ENCODE measurements around the gene ACTG1. TPM values are rescaled to one million over a fixed set of nuclear protein-coding genes. Genes with fewer than 3 reads are reported as not detected.

Gene ACTG1
- total and polyA plus RNA-seq, 4 donors, result 347 to 1,699 (median 1,282) TPM

DNA sequence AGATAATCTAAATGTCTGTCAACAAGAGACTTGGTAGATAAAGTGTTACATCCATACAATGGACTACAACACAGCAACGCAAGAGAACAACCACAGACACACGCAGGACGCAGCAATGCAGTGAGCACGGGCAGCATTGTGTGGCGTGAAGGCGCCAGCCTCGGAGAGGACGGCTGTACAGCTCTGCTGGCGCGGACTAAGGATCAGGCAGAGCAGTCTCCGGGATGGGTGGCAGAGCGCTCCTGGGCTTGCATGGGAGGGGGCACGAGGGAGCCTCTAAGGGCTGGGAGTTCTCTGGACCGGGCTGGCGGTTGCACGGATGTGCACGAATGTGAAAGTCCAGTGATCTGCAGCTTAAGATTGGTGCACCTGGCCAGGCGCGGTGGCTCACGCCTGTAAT lies 34.5 kb downstream of the ACTG1 start (continued):
- TF ChIP-seq, protein P1, sequence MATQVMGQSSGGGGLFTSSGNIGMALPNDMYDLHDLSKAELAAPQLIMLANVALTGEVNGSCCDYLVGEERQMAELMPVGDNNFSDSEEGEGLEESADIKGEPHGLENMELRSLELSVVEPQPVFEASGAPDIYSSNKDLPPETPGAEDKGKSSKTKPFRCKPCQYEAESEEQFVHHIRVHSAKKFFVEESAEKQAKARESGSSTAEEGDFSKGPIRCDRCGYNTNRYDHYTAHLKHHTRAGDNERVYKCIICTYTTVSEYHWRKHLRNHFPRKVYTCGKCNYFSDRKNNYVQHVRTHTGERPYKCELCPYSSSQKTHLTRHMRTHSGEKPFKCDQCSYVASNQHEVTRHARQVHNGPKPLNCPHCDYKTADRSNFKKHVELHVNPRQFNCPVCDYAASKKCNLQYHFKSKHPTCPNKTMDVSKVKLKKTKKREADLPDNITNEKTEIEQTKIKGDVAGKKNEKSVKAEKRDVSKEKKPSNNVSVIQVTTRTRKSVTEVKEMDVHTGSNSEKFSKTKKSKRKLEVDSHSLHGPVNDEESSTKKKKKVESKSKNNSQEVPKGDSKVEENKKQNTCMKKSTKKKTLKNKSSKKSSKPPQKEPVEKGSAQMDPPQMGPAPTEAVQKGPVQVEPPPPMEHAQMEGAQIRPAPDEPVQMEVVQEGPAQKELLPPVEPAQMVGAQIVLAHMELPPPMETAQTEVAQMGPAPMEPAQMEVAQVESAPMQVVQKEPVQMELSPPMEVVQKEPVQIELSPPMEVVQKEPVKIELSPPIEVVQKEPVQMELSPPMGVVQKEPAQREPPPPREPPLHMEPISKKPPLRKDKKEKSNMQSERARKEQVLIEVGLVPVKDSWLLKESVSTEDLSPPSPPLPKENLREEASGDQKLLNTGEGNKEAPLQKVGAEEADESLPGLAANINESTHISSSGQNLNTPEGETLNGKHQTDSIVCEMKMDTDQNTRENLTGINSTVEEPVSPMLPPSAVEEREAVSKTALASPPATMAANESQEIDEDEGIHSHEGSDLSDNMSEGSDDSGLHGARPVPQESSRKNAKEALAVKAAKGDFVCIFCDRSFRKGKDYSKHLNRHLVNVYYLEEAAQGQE (IDR thresholded peaks at IDR 0.05), result no peak

- 89% methylated on average over 7 of the region's 7 CpGs for WGBS
- no peaks in the 10 kb centered on the region for H3K36me3 ChIP-seq (ENCODE audit: control insufficient read depth in 4 of 4, insufficient read depth in 3 of 4, low read depth in 1 of 4, low read length in 3 of 4)
- no peak overlapping the region for H3K27ac ChIP-seq (ENCODE audit: low read depth in 1 of 2, low read length in 2 of 2)
- DNase-seq (ENCODE audit: low spot score), result no peak
- H3K27me3 ChIP-seq (ENCODE audit: control insufficient read depth in 4 of 4, insufficient read depth in 4 of 4, low read length in 3 of 4), result no peaks in the 10 kb centered on the region
- no peaks in the 10 kb centered on the region for H3K9me3 ChIP-seq (ENCODE audit: control insufficient read depth in 4 of 4, low read length in 3 of 4)
- H3K4me3 ChIP-seq (ENCODE audit: low read depth in 1 of 3, low read length in 3 of 3), result no peak overlapping the region
- peaks cover 0 to 8% (median 5%) of the 10 kb centered on the region in 4 donors for H3K4me1 ChIP-seq (ENCODE audit: control insufficient read depth in 4 of 4, insufficient read depth in 4 of 4, low read length in 3 of 4)
- no peak overlapping the region for H3K9ac ChIP-seq (ENCODE audit: low read depth in 1 of 2, low read length in 2 of 2)
- TF ChIP-seq FOXA2 (IDR thresholded peaks at IDR 0.05), result no peak
- no peak for TF ChIP-seq HNF4A (conservative IDR thresholded peaks at IDR 0.05)
- TF ChIP-seq HNF4G (IDR thresholded peaks at IDR 0.05), result no peak
- no peak for TF ChIP-seq TAF1 (conservative IDR thresholded peaks at IDR 0.05)
- TF ChIP-seq JUND (IDR thresholded peaks at IDR 0.05), result no peak
- TF ChIP-seq, protein P2, sequence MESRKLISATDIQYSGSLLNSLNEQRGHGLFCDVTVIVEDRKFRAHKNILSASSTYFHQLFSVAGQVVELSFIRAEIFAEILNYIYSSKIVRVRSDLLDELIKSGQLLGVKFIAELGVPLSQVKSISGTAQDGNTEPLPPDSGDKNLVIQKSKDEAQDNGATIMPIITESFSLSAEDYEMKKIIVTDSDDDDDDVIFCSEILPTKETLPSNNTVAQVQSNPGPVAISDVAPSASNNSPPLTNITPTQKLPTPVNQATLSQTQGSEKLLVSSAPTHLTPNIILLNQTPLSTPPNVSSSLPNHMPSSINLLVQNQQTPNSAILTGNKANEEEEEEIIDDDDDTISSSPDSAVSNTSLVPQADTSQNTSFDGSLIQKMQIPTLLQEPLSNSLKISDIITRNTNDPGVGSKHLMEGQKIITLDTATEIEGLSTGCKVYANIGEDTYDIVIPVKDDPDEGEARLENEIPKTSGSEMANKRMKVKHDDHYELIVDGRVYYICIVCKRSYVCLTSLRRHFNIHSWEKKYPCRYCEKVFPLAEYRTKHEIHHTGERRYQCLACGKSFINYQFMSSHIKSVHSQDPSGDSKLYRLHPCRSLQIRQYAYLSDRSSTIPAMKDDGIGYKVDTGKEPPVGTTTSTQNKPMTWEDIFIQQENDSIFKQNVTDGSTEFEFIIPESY (IDR thresholded peaks at IDR 0.05), result no peak
- TF ChIP-seq GABPA (IDR thresholded peaks at IDR 0.05 in 1 of 2, conservative IDR thresholded peaks at IDR 0.05 in 1 of 2), result no peak
- TF ChIP-seq RAD21 (IDR thresholded peaks at IDR 0.05), result no peak
- TF ChIP-seq CTCF (IDR thresholded peaks at IDR 0.05; ENCODE audit: low read depth, low read length, missing input control), result no peak
- no peak for TF ChIP-seq FOXA1 (IDR thresholded peaks at IDR 0.05)
- no peak for TF ChIP-seq ATF3 (IDR thresholded peaks at IDR 0.05)
- TF ChIP-seq, protein P1 (IDR thresholded peaks at IDR 0.05), result no peak
- TF ChIP-seq, protein P3, sequence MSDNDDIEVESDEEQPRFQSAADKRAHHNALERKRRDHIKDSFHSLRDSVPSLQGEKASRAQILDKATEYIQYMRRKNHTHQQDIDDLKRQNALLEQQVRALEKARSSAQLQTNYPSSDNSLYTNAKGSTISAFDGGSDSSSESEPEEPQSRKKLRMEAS (IDR thresholded peaks at IDR 0.05), result no peak
- TF ChIP-seq SP1 (IDR thresholded peaks at IDR 0.05), result no peak
- TF ChIP-seq YY1 (IDR thresholded peaks at IDR 0.05), result no peak
- TF ChIP-seq RXRA (IDR thresholded peaks at IDR 0.05), result no peak
- no peak for TF ChIP-seq NR2F2 (IDR thresholded peaks at IDR 0.05)
Observed at GRCh38 chr17:81477173-81477572, 35.4 kb downstream of the ACTG1 start.
